Natural killer cell (primary cell): Measurements from ENCODE around the gene TMC2. TPM values are rescaled to one million over a fixed set of nuclear protein-coding genes. Genes with fewer than 3 reads are reported as not detected.

Experiments
- ATAC-seq, 3 donors: fragments of 150-1000 bp in 2 of 3; fragments of 200-7000 bp in 1 of 3; cut with Tn5 transposase; 1 replicate in 1 of 3; 2 replicates in 2 of 3; pipeline ENCODE4 v1.10.0; 2021; ENCODE audit warnings: mild to moderate bottlenecking in 2 of 3, moderate library complexity in 2 of 3
- DNase-seq, 2 donors: peaks; one replicate each; pipeline versions ENCODE4 v3.0.0 to v3.0.0-alpha.2; 2013 to 2021; ENCODE audit warnings: mixed read lengths in 1 of 2
- H3K27ac ChIP-seq: one replicate; pipeline ENCODE4 v1.5.1; 2013; ENCODE audit warnings: mild to moderate bottlenecking, low read length
- H3K27me3 ChIP-seq: one replicate; pipeline ENCODE4 v1.6.1; 2013; ENCODE audit warnings: low read length; ENCODE audit not compliant: control insufficient read depth, insufficient read depth
- H3K36me3 ChIP-seq: one replicate; pipeline ENCODE4 v1.6.1; 2013; ENCODE audit warnings: low read length; ENCODE audit not compliant: control insufficient read depth, insufficient read depth
- H3K4me1 ChIP-seq: one replicate; pipeline ENCODE4 v1.6.1; 2013; ENCODE audit warnings: low read length; ENCODE audit not compliant: control insufficient read depth, insufficient read depth
- H3K4me3 ChIP-seq: one replicate; pipeline ENCODE4 v1.5.1; 2013; ENCODE audit warnings: low read length
- H3K9me3 ChIP-seq: one replicate; pipeline ENCODE4 v1.6.1; 2013; ENCODE audit warnings: low read length; ENCODE audit not compliant: control insufficient read depth, insufficient read depth
- H3K27ac Mint-ChIP-seq, 2 donors: one replicate each; pipeline ENCODE4 v1.8.0; 2022; ENCODE audit warnings: mild to moderate bottlenecking in 2 of 2, mixed read lengths in 2 of 2, moderate library complexity in 1 of 2
- H3K27me3 Mint-ChIP-seq, 2 donors: one replicate each; pipeline ENCODE4 v1.8.0; 2022; ENCODE audit warnings: low read depth in 2 of 2, mixed read lengths in 2 of 2
- H3K36me3 Mint-ChIP-seq: one replicate; pipeline ENCODE4 v1.8.0; 2022; ENCODE audit warnings: mixed read lengths
- H3K4me1 Mint-ChIP-seq, 2 donors: one replicate each; pipeline ENCODE4 v1.8.0; 2022; ENCODE audit warnings: mixed read lengths in 2 of 2
- H3K4me3 Mint-ChIP-seq: one replicate; pipeline ENCODE4 v1.8.0; 2022; ENCODE audit warnings: mild to moderate bottlenecking, moderate library complexity, mixed read lengths
- H3K9me3 Mint-ChIP-seq, 2 donors: one replicate each; pipeline ENCODE4 v1.8.0; 2022; ENCODE audit warnings: mixed read lengths in 2 of 2
- CTCF ChIP-seq: fragments of 200-600 bp; IDR thresholded peaks from one replicate; pipeline ENCODE4 v1.8.0; 2022; ENCODE audit warnings: antibody characterized with exemption
- WGBS: methylation state at CpG from one replicate; pipeline ENCODE4 v1.1.7; 2013; ENCODE audit warnings: missing lambda C conversion rate; ENCODE audit not compliant: insufficient coverage; 5-methylcytosine and 5-hydroxymethylcytosine counted together
- intact Hi-C: fragments of 100-400 bp; cut with micrococcal nuclease; formaldehyde crosslinking; loops from one replicate; pipeline ENCODE4 v1.14.2; 2022
- total RNA-seq, 4 donors: library from RNA; stranded (reverse); fragments of 120-200 nt in 1 of 4; gene quantifications; one replicate each; pipeline versions ENCODE4 v1.2.3 to v1.2.4, GENCODE V29; 2013 to 2022

TMC2 gene
- total RNA-seq, 3 donors from 2014 or later (not counting 1 experiment from before 2014, with no cell fraction given) = 0.94 to 1.3 TPM; not detected in 1

- intact Hi-C loops = no loop called here
- Histone ChIP-seq H3K36me3 (no peaks in the 10 kb centered on the region), H3K27me3 (peaks cover 3% of the 10 kb centered on the region), H3K27ac (no peak overlapping the region), H3K9me3 (no peaks in the 10 kb centered on the region), H3K4me3 (no peak overlapping the region), H3K4me1 (no peaks in the 10 kb centered on the region)
- Mint-ChIP-seq H3K4me3 (no peak overlapping the region), H3K36me3 (no peaks in the 10 kb centered on the region), H3K27me3 (peaks cover 21 to 32% of the 10 kb centered on the region in 2 donors), H3K27ac (no peak overlapping the region), H3K4me1 (no peaks in the 10 kb centered on the region), H3K9me3 (no peaks in the 10 kb centered on the region)
- no peak for ATAC-seq
- WGBS = 71% methylated on average over 15 of the region's 16 CpGs
- no peak for TF ChIP-seq CTCF
- no peak for DNase-seq
These were observed 80.8 kb downstream of the TMC2 start for GRCh38 chr20:2617099-2617714.

- Histone ChIP-seq H3K4me1 (no peaks in the 10 kb centered on the region), H3K36me3 (no peaks in the 10 kb centered on the region), H3K27ac (no peak overlapping the region), H3K27me3 (peaks cover 3% of the 10 kb centered on the region), H3K9me3 (no peaks in the 10 kb centered on the region), H3K4me3 (no peak overlapping the region)
- no peaks in the 10 kb centered on the region for H3K9me3 Mint-ChIP-seq
- ATAC-seq = no peak
- TF ChIP-seq CTCF = no peak
- no peak for DNase-seq
- intact Hi-C loops = no loop called here
- 81% methylated on average over 6 of the region's 6 CpGs for WGBS
- H3K27me3 Mint-ChIP-seq = peaks cover 21 to 32% of the 10 kb centered on the region in 2 donors
- no peaks in the 10 kb centered on the region for H3K36me3 Mint-ChIP-seq
- no peak overlapping the region for H3K27ac Mint-ChIP-seq
- no peak overlapping the region for H3K4me3 Mint-ChIP-seq
- no peaks in the 10 kb centered on the region for H3K4me1 Mint-ChIP-seq
These were observed 82.4 kb downstream of the TMC2 start for GRCh38 chr20:2618815-2619214.

- H3K9me3 Mint-ChIP-seq = no peaks in the 10 kb centered on the region
These were observed 83.0 kb downstream of the TMC2 start for GRCh38 chr20:2619337-2619736.

More at GRCh38 chr20:2619337-2619736, 83.0 kb downstream of the TMC2 start:
- Histone ChIP-seq H3K27ac (no peak overlapping the region), H3K27me3 (peaks cover 3% of the 10 kb centered on the region), H3K9me3 (no peaks in the 10 kb centered on the region), H3K4me3 (no peak overlapping the region), H3K36me3 (no peaks in the 10 kb centered on the region), H3K4me1 (no peaks in the 10 kb centered on the region)
- Mint-ChIP-seq H3K4me1 (no peaks in the 10 kb centered on the region), H3K36me3 (no peaks in the 10 kb centered on the region), H3K4me3 (no peak overlapping the region), H3K27ac (no peak overlapping the region), H3K27me3 (peaks cover 21 to 32% of the 10 kb centered on the region in 2 donors)
- no peak for TF ChIP-seq CTCF
- DNase-seq (no peak), ATAC-seq (no peak)
- WGBS = 50% methylated on average over 2 of the region's 2 CpGs
- intact Hi-C loops = no loop called here
